ENCODE measurements around the gene ZNF692. TPM values are rescaled to one million over a fixed set of nuclear protein-coding genes. Genes with fewer than 3 reads are reported as not detected.
"Not testable (repeated sequence)": the region's sequence is repeated elsewhere in the genome, so short reads cannot be mapped to it uniquely, and the experiment has no call there.

ZNF692 gene
- polyA plus RNA-seq, 6 donors from 2014 or later, result 3.1 to 16.1 (median 8.4) TPM

DNA sequence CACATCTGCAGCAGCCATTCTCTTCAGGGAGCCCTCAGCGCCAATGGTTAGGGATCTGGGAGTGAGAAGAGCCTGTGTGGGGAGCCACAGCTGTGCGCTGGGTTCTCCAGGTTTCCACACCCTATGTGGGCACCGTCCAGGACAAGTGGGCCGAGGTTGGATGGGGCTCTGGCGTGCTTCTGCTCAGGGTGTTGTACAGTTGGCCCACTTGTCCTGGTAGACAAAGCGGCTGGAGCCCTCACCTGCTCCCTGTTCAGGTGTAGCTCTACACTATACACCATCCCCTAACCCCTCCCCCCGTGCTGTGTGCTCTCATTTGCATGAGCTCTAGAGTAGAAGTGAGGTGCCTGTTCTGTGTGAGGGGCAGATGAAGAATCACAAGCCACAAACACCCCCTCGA lies 45.3 kb downstream of the ZNF692 start:
- Mint-ChIP-seq H3K36me3 (peaks cover 17 to 49% of the 10 kb centered on the region in 2 donors), H3K27me3 (no peaks in the 10 kb centered on the region), H3K27ac (peak overlapping the region in 1 of 6 donors; percentile 39), H3K4me1 (peaks cover 35 to 53% (median 40%) of the 10 kb centered on the region in 3 donors), H3K4me3 (peak overlapping the region in 1 of 8 donors; percentile 29), H3K9me3 (no peaks in the 10 kb centered on the region)
- no peak for DNase-seq
- ATAC-seq (ENCODE audit: low read depth in 2 of 2), result no peak

- peaks cover 29 to 46% (median 33%) of the 10 kb centered on the region in 3 donors for H3K4me1 Mint-ChIP-seq
- peaks cover 17 to 49% of the 10 kb centered on the region in 2 donors for H3K36me3 Mint-ChIP-seq
- peak overlapping the region in 4 of 6 donors; percentile 48 to 95 (median 78) for H3K27ac Mint-ChIP-seq
- no peaks in the 10 kb centered on the region for H3K27me3 Mint-ChIP-seq
- peak overlapping the region in 1 of 8 donors; percentile 1 for H3K4me3 Mint-ChIP-seq
- ATAC-seq (ENCODE audit: low read depth in 2 of 2), result no peak
- DNase-seq, result no peak
- no peaks in the 10 kb centered on the region for H3K9me3 Mint-ChIP-seq
These were observed 46.0 kb downstream of the ZNF692 start for GRCh38 chr1:248812736-248813425.

- H3K4me3 Mint-ChIP-seq, result no peak overlapping the region
- H3K27ac Mint-ChIP-seq, result peak overlapping the region in 3 of 6 donors; percentile 52 to 95 (median 79)
- H3K4me1 Mint-ChIP-seq, result peaks cover 27 to 43% (median 29%) of the 10 kb centered on the region in 3 donors
- ATAC-seq (ENCODE audit: low read depth in 2 of 2), result peak in 1 of 2 donors; percentile 21
- no peaks in the 10 kb centered on the region for H3K27me3 Mint-ChIP-seq
- peaks cover 17 to 46% of the 10 kb centered on the region in 2 donors for H3K36me3 Mint-ChIP-seq
- H3K9me3 Mint-ChIP-seq, result no peaks in the 10 kb centered on the region
- DNase-seq, result no peak
These were observed 47.1 kb downstream of the ZNF692 start for GRCh38 chr1:248811514-248812490.

DNA sequence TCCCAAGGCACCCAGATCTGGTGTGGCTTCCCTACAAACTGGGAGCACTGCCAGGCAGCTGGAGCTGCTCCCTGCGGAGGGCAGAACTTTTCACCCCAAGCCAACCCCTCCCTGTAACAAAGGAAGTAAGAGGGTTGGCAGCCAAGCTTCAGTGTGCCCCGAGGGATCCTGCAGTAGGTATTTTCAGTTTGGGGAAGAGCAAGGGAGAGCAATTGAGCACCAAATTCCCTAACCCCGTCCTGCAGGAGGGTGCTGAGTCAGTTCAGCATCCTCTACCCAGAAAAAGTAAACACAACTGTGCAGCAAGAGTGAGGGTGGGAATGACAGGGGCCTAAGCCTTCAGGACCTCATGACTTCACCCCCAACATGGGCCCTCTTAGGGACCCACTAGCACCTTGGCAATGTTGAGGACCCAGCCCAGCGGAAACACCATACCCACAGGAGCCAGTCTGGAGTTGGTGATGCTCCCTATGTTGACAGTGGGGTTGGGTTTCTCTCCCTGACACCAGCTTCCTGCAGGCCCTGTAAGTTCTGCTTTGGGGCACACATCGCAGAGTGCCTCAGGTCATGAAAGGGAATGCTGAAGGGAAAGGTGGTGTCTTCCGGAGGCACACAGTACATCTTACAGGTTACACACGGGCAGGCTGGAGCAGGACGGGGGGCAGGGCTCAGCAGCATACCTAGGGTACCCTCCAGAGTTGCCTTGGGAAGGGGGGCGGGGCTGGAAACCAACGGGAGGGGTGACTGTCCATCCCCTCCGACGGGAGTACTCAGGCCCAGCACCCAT lies 48.0 kb downstream of the ZNF692 start:
- peaks cover 27 to 45% (median 30%) of the 10 kb centered on the region in 3 donors for H3K4me1 Mint-ChIP-seq
- DNase-seq, result no peak
- no peak overlapping the region for H3K4me3 Mint-ChIP-seq
- ATAC-seq (ENCODE audit: low read depth in 2 of 2), result no peak
- peaks cover 16 to 38% of the 10 kb centered on the region in 2 donors for H3K36me3 Mint-ChIP-seq
- H3K27me3 Mint-ChIP-seq, result no peaks in the 10 kb centered on the region
- H3K27ac Mint-ChIP-seq, result peak overlapping the region in 4 of 6 donors; percentile 53 to 90 (median 58)
- H3K9me3 Mint-ChIP-seq, result no peaks in the 10 kb centered on the region

- H3K36me3 Mint-ChIP-seq, result peaks cover 10 to 30% of the 10 kb centered on the region in 2 donors
- H3K27me3 Mint-ChIP-seq, result no peaks in the 10 kb centered on the region
- no peak for ATAC-seq (ENCODE audit: low read depth in 2 of 2)
- peak overlapping the region; percentile 53 to 89 (median 66) for H3K27ac Mint-ChIP-seq
- H3K4me1 Mint-ChIP-seq, result peaks cover 34 to 53% (median 36%) of the 10 kb centered on the region in 3 donors
- peaks cover 0 to 2% (median under 1%) of the 10 kb centered on the region in 7 donors for H3K9me3 Mint-ChIP-seq
- H3K4me3 Mint-ChIP-seq, result no peak overlapping the region
- no peak for DNase-seq
These were observed 48.7 kb downstream of the ZNF692 start for GRCh38 chr1:248810000-248810726.

- Mint-ChIP-seq H3K9me3 (peaks cover under 1 to 14% (median 6%) of the 10 kb centered on the region in 7 donors), H3K4me1 (peaks cover 39 to 66% (median 49%) of the 10 kb centered on the region in 3 donors), H3K4me3 (no peak overlapping the region), H3K27ac (peak overlapping the region in 1 of 6 donors; percentile 29), H3K36me3 (peaks cover under 1 to 26% of the 10 kb centered on the region in 2 donors), H3K27me3 (no peaks in the 10 kb centered on the region)
- ATAC-seq (ENCODE audit: low read depth in 2 of 2) (no peak), DNase-seq (no peak)
These were observed 50.0 kb downstream of the ZNF692 start for GRCh38 chr1:248808876-248809275.

DNA sequence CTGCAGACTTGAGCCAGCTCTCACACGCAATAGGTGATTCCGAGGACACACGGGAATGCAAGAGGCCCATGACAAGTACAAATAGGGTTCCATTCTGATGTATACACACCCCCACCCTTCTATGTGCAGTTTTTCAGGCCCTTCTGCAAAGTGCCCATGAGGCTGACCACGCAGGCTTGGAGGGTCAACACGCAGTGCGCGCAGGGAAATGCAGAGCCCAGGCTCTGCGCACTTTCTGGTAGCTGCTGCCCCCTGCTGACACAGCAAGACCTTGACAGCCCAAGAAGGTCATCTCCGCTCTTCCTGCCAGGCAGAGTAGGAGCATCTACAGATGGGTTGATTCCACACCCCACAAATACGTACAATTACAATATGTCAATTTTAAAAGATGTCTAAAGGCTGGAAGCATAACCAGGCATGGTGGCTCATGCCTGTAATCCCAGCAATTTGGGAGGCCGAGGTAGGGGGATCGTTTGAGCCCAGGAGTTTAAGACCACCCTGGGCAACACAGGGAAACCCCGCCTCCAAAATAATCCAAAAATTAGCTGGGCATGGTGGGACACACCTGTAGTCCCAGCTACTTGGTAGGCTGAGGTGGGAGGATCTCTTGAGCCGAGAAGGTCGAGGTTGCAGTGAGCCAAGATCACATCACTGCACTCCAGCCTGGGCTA lies 51.7 kb downstream of the ZNF692 start:
- Mint-ChIP-seq H3K4me1 (peaks cover 40 to 63% (median 58%) of the 10 kb centered on the region in 3 donors), H3K27me3 (no peaks in the 10 kb centered on the region), H3K27ac (peak overlapping the region in 3 of 6 donors; percentile 34 to 74 (median 67))

GRCh38 chr1:248805876-248806275 lies 53.0 kb downstream of the ZNF692 start:
- H3K9me3 Mint-ChIP-seq, result peaks cover 7 to 34% (median 26%) of the 10 kb centered on the region in 7 donors
- no peaks in the 10 kb centered on the region for H3K27me3 Mint-ChIP-seq
- H3K4me1 Mint-ChIP-seq, result peaks cover 37 to 69% (median 66%) of the 10 kb centered on the region in 3 donors
- peak overlapping the region; percentile 67 to 98 (median 94) for H3K27ac Mint-ChIP-seq
- ATAC-seq (ENCODE audit: low read depth in 2 of 2), result no peak
- peak overlapping the region in 6 of 8 donors; percentile 72 to 92 (median 90) for H3K4me3 Mint-ChIP-seq
- DNase-seq, result no peak
- H3K36me3 Mint-ChIP-seq, result peaks cover 3 to 18% of the 10 kb centered on the region in 2 donors

More for the DNA sequence above, 51.7 kb downstream of the ZNF692 start:
- DNase-seq (peak; percentile 53), ATAC-seq (ENCODE audit: low read depth in 2 of 2) (peak; percentile 22 to 32)
- Mint-ChIP-seq H3K9me3 (peaks cover 5 to 24% (median 14%) of the 10 kb centered on the region in 7 donors), H3K36me3 (peaks cover 3 to 20% of the 10 kb centered on the region in 2 donors), H3K4me3 (peak overlapping the region in 7 of 8 donors; percentile 9 to 63 (median 47))

GRCh38 chr1:248804771-248805681 lies 53.9 kb downstream of the ZNF692 start:
- Mint-ChIP-seq H3K9me3 (peaks cover 7 to 36% (median 26%) of the 10 kb centered on the region in 7 donors), H3K27me3 (no peaks in the 10 kb centered on the region), H3K4me1 (peaks cover 43 to 69% (median 66%) of the 10 kb centered on the region in 3 donors), H3K36me3 (peaks cover 3 to 26% of the 10 kb centered on the region in 2 donors), H3K4me3 (peak overlapping the region; percentile 55 to 92 (median 90)), H3K27ac (peak overlapping the region; percentile 67 to 98 (median 94))
- ATAC-seq (ENCODE audit: low read depth in 2 of 2) (peak; percentile 97 to 98), DNase-seq (peak; percentile 80)

GRCh38 chr1:248803501-248803900 lies 55.4 kb downstream of the ZNF692 start:
- H3K27me3 Mint-ChIP-seq; DNase-seq; ATAC-seq (ENCODE audit: low read depth in 2 of 2): not testable (repeated sequence)
- H3K4me3 Mint-ChIP-seq, result peak overlapping the region; percentile 55 to 92 (median 76)
- H3K27ac Mint-ChIP-seq, result peak overlapping the region; percentile 67 to 98 (median 90)
- peaks cover 7 to 38% (median 29%) of the 10 kb centered on the region in 7 donors for H3K9me3 Mint-ChIP-seq
- H3K36me3 Mint-ChIP-seq, result peaks cover 3 to 32% of the 10 kb centered on the region in 2 donors
- H3K4me1 Mint-ChIP-seq, result peaks cover 43 to 75% (median 65%) of the 10 kb centered on the region in 3 donors

GRCh38 chr1:248802454-248802853 lies 56.4 kb downstream of the ZNF692 start:
- H3K4me1 Mint-ChIP-seq, result peaks cover 44 to 73% (median 64%) of the 10 kb centered on the region in 3 donors
- H3K27me3 Mint-ChIP-seq, result no peaks in the 10 kb centered on the region
- ATAC-seq (ENCODE audit: low read depth in 2 of 2) (no peak), DNase-seq (no peak)
- H3K9me3 Mint-ChIP-seq, result peaks cover 7 to 48% (median 36%) of the 10 kb centered on the region in 7 donors
- H3K4me3 Mint-ChIP-seq, result no peak overlapping the region
- H3K36me3 Mint-ChIP-seq, result peaks cover 3 to 39% of the 10 kb centered on the region in 2 donors
- peak overlapping the region in 1 of 6 donors; percentile 41 for H3K27ac Mint-ChIP-seq

All from naive B cell (primary cell).